A673 (cell line): ENCODE results near the gene ZNF746. TPM values are rescaled to one million over a fixed set of nuclear protein-coding genes. Genes with fewer than 3 reads are reported as not detected.

Experiments
- BruUV-seq: library from RNA; stranded (reverse); fragments of 400-500 nt; replicated peaks from 2 replicates; lab custom pipeline; 2021; lab: Mats Ljungman, UMichigan
- CTCF ChIA-PET: fragments of 300-600 bp; sonication (Branson Sonifier 250); formaldehyde crosslinking; loops from one replicate; lab custom pipeline; 2022; ENCODE audit warnings: antibody characterized with exemption; lab: Charles Lee
- POLR2A ChIA-PET: fragments of 300-600 bp; sonication (Branson Sonifier 250); formaldehyde crosslinking; loops from one replicate; lab custom pipeline; 2022; ENCODE audit warnings: antibody characterized with exemption; ENCODE audit not compliant: low non-redundant PET; lab: Charles Lee
- DNase-seq: peaks from one replicate; pipeline ENCODE4 v3.0.0-alpha.2; 2015; ENCODE audit warnings: low spot score
- H3K27ac ChIP-seq: fragments of 200-600 bp; sonication (generic); 2 replicates; pipeline ENCODE4 v1.5.1; 2016; ENCODE audit warnings: mixed run types, low read depth, mild to moderate bottlenecking, mixed read lengths, antibody characterized with exemption, low read length; ENCODE audit not compliant: poor library complexity, severe bottlenecking
- H3K27me3 ChIP-seq: fragments of 200-600 bp; sonication (generic); replicated peaks from 2 replicates; pipeline ENCODE4 v1.6.1; 2017; ENCODE audit warnings: mixed run types, low read depth, mild to moderate bottlenecking, mixed read lengths, antibody characterized with exemption, low read length; ENCODE audit not compliant: insufficient read depth, poor library complexity
- H3K36me3 ChIP-seq: fragments of 200-600 bp; sonication (generic); 2 replicates; pipeline ENCODE4 v1.6.1; 2016; ENCODE audit warnings: mixed run types, mild to moderate bottlenecking, mixed read lengths, antibody characterized with exemption, low read length; ENCODE audit not compliant: insufficient read depth, poor library complexity, severe bottlenecking
- H3K4me1 ChIP-seq: fragments of 200-600 bp; sonication (generic); 2 replicates; pipeline ENCODE4 v1.6.1; 2017; ENCODE audit warnings: mixed run types, mild to moderate bottlenecking, mixed read lengths, antibody characterized with exemption, low read length; ENCODE audit not compliant: insufficient read depth, poor library complexity, severe bottlenecking
- H3K4me3 ChIP-seq: fragments of 200-600 bp; sonication (generic); 2 replicates; pipeline ENCODE4 v1.5.1; 2016; ENCODE audit warnings: low read depth, mixed run types, mild to moderate bottlenecking, mixed read lengths, low read length; ENCODE audit not compliant: poor library complexity, severe bottlenecking
- H3K9me3 ChIP-seq: fragments of 200-600 bp; sonication (generic); 2 replicates; pipeline ENCODE4 v1.6.1; 2016; ENCODE audit warnings: mixed run types, low read depth, mild to moderate bottlenecking, mixed read lengths, antibody characterized with exemption, low read length; ENCODE audit not compliant: poor library complexity, severe bottlenecking
- EZH2 ChIP-seq: fragments of 200-600 bp; sonication (generic); IDR thresholded peaks from 2 replicates; pipeline ENCODE4 v1.6.1; 2017; ENCODE audit warnings: borderline replicate concordance, low read depth, mild to moderate bottlenecking, mixed read lengths, antibody characterized with exemption, low read length; ENCODE audit not compliant: poor library complexity, severe bottlenecking
- intact Hi-C: fragments of 100-400 bp; cut with micrococcal nuclease; formaldehyde crosslinking; loops from one replicate; pipeline ENCODE4 v1.10.0; 2022; ENCODE audit not compliant: unreplicated experiment
- total RNA-seq: library from RNA; stranded (reverse); gene quantifications from 2 replicates; pipeline ENCODE4 v1.2.3, GENCODE V29; 2021
- TF ChIP-seq, protein P1 (sequence below): fragments of 300-800, 200-600 bp; sonication (generic); conservative IDR thresholded peaks from 2 replicates; pipeline ENCODE4 v1.5.1; 2017; ENCODE audit warnings: low read depth, mild to moderate bottlenecking, antibody characterized with exemption, low read length, moderate library complexity, mixed read lengths

Gene ZNF746
- total RNA-seq, 1 experiment from 2014 or later, result 22.5 TPM

DNA sequence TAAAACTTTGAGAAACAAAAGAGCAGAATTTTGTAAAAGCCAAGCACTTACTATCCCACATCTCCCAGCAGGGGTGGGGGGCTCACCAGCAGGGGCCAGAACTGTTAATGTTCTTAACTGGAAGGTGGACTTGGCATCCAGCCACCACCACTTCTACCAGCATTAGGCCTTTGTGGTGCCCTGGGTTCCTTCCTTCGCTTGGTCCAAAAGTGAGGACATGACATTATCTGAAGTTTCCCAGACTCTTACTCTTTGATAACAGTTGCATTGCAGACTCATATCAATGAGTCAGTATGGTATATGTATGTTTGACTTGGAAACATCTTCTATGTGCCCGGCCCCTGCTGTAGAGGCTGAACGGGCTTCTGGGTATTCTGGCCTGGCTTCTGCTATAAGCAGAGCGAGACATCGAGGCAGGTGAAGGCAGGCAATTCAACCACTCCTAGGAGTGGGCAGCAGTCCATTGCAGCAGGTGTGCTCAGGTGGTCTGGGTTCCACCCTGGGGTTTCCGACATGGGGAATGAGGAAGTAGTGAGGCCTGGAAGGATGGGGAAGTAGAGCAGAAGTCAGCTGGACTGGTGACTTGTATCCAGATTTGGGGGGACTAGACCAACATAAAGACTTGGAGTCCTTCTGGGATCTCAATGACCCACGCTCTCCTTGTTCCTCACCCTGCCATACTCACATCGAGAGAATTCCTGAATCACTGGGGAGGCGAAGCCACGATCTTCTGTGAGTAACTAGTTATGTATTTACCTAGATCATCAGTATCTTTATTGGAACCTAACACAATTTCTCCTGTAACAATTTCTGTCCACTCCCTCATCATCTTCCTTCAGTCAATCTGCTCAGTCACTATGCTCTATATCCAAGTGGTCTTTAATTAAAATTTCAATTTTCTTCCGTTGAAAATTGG is 40.8 kb downstream of the ZNF746 start:
- Histone ChIP-seq H3K27me3 (no peaks in the 10 kb centered on the region), H3K36me3 (peaks cover 26% of the 10 kb centered on the region), H3K4me1 (peaks cover 19% of the 10 kb centered on the region), H3K4me3 (no peak overlapping the region), H3K27ac (no peak overlapping the region), H3K9me3 (no peaks in the 10 kb centered on the region)
- DNase-seq, result no peak
- BruUV-seq, result no TSS peak
- ChIA-PET POLR2A (no interaction called here), CTCF (no interaction called here)
- TF ChIP-seq, protein P1, sequence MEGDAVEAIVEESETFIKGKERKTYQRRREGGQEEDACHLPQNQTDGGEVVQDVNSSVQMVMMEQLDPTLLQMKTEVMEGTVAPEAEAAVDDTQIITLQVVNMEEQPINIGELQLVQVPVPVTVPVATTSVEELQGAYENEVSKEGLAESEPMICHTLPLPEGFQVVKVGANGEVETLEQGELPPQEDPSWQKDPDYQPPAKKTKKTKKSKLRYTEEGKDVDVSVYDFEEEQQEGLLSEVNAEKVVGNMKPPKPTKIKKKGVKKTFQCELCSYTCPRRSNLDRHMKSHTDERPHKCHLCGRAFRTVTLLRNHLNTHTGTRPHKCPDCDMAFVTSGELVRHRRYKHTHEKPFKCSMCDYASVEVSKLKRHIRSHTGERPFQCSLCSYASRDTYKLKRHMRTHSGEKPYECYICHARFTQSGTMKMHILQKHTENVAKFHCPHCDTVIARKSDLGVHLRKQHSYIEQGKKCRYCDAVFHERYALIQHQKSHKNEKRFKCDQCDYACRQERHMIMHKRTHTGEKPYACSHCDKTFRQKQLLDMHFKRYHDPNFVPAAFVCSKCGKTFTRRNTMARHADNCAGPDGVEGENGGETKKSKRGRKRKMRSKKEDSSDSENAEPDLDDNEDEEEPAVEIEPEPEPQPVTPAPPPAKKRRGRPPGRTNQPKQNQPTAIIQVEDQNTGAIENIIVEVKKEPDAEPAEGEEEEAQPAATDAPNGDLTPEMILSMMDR, result no peak
- TF ChIP-seq EZH2, result no peak
- intact Hi-C loops, result no loop called here

DNA sequence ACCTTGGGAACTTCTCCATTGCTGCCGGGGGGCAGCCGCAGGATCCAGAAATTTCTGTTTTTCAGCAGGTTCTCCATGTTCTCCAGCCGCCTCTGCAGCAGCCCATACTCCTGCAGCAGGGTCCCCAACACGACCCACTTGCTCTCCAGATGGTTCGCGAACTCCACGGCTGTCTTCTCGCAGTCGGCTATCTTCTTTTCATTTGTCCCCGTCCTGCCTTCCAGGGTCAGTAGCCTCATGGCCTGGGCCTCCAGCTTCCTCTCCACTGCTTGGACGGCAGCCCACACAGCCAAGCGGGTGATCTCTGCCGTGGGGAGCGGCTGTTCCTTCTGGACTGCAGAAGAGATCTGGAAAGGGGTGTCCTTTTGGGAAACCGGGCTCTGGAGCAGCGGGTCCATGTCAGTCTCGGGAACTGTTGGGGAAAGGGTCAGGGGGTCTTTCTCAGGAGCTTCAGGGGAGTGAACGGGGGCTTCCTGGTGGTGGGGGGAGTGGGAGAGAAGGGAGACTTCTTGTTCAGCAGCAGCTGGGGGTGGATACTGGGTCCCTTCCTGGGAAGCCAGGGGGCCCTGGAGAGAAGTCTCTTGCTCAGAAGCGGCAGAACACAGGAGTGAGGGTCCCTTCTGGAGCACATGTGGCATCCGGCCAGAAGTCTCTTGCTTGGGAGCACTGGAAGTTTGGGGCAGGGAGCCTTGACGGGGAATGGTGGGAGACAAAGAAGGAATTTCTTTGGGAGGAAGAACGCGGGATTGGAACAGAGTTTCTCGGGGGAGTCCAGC is 42.2 kb downstream of the ZNF746 start:
- no peaks in the 10 kb centered on the region for H3K27me3 ChIP-seq
- H3K4me1 ChIP-seq, result peaks cover 16% of the 10 kb centered on the region
- TF ChIP-seq EZH2, result no peak
- TF ChIP-seq, protein P1, result no peak
- peaks cover 33% of the 10 kb centered on the region for H3K36me3 ChIP-seq
- no peak for DNase-seq
- no peak overlapping the region for H3K27ac ChIP-seq
- BruUV-seq, result no TSS peak
- H3K4me3 ChIP-seq, result no peak overlapping the region
- POLR2A ChIA-PET, result no interaction called here
- H3K9me3 ChIP-seq, result no peaks in the 10 kb centered on the region
- CTCF ChIA-PET, result no interaction called here
- intact Hi-C loops, result no loop called here

DNA sequence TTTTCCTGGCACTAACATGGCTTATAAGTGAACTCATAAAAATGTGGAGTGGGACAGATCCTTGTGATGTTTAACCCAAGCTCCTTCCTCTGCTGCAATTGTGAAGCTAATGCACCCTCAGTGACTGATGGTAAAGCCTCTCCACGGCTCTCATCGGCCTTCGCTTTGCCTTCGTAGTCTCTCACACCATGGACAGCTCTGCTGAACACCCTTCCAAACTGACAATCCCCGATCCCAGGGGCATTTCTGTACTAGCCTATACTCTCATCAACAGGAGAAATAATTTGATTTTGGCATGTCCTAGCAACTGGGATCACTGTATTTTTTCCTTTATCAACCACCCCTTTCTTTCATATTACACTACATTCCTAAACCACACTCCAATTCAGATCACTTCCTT is 42.9 kb downstream of the ZNF746 start:
- H3K9me3 ChIP-seq, result no peaks in the 10 kb centered on the region
- H3K27me3 ChIP-seq, result no peaks in the 10 kb centered on the region
- BruUV-seq, result no TSS peak
- no peak overlapping the region for H3K27ac ChIP-seq
- ChIA-PET POLR2A (no interaction called here), CTCF (no interaction called here)
- H3K4me1 ChIP-seq, result peaks cover 16% of the 10 kb centered on the region
- no peak for DNase-seq
- no peak overlapping the region for H3K4me3 ChIP-seq
- peaks cover 39% of the 10 kb centered on the region for H3K36me3 ChIP-seq
- intact Hi-C loops, result no loop called here
- TF ChIP-seq, protein P1, result no peak
- TF ChIP-seq EZH2, result no peak
